GM19328 (cell line): ENCODE measurements around the gene CXCL9.
A peak's percentile ranks its signal among the peaks of the same experiment; 100 is the strongest.
"Not testable (repeated sequence)": the region's sequence is repeated elsewhere in the genome, so short reads cannot be mapped to it uniquely, and the experiment has no call there.

Experiments
- ATAC-seq: cut with Tn5 transposase; IDR thresholded peaks from one replicate; pipeline ENCODE4 v1.9.1; 2021; ENCODE audit warnings: mild to moderate bottlenecking, moderate library complexity; ENCODE audit not compliant: unreplicated experiment

CXCL9 gene

GRCh38 chr4:76012388-76012801 lies 5.1 kb upstream of the CXCL9 start:
- ATAC-seq: peak; percentile 10

- peak; percentile 73 for ATAC-seq
Observed at GRCh38 chr4:76011700-76012387, 4.5 kb upstream of the CXCL9 start.

DNA sequence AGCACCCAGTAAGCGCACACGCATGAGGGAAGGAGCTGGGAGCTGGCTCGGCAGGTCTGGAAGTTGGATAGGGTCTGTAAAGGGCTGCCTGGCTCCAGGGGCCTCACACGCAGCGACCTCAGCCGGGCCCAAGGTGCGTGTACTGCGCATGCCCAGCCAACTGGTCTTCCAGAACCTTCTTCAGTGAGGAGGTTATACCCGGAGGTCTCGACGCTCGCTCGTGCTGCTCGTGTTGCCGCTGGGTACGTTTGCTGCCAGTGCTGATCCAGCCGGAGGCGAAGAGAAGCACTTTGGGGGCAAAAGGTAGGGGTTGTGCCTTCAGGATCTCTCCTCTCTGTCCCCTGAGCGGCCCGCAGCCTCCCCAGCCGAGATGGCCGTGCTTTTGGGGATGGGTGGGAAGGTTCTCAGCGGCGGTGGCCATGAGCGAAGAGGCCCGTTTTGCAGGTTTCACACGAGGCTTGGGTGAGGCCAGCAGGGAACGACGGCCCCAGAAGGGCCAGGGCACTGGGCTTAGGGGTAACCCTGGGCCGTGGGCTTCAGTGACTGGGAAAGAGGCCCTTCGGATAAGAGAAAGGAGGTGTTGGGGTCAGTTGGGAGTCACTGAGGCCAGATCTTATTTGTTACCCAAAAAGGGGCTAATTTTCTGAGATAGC lies 3.8 kb upstream of the CXCL9 start:
- no peak for ATAC-seq

DNA sequence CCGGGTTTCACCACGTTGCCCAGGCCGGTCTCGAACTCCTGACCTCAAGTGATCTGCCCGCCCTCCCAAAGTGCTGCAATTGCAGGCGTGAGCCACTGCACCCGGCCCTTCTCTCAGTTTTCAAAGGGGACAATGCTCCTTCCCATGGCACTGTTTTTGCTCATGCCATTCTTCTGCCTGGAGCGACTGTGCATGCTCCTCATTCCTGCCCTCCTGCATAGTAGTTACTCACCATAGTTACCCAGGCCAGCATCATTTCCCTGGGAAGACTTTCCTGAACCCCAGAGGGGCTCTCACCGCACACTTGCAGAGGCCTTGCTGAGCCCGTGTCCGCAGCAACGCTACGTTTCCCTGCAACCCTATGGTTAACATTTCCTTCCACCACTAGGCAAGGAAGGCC lies 3.3 kb upstream of the CXCL9 start:
- ATAC-seq: no peak

- no peak for ATAC-seq
Observed at GRCh38 chr4:76009311-76009710, 2.0 kb upstream of the CXCL9 start.

GRCh38 chr4:76003620-76004019 lies 3.7 kb downstream of the CXCL9 start:
- ATAC-seq: no peak

- ATAC-seq: no peak
Observed at GRCh38 chr4:76003035-76003434, 4.3 kb downstream of the CXCL9 start.

- no peak for ATAC-seq
Observed at GRCh38 chr4:76002176-76002575, 5.1 kb downstream of the CXCL9 start.

DNA sequence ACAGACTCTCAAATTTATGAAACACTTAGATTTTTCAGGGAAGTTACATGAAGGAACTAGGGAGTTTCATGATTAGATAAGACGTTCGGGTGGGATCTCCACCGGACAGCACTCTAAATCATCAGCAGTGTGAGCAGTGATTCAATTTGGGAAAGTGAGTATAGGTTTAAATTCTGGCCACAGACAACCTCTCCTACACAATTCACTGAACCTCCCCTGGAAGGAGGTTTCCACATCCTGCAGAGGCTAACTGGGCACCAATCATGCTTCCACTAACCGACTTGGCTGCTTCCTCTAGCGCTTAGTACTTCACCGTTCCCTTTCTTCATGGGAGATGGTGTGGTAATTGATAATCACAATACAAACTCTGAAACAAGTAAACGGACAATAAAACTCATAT lies 5.6 kb downstream of the CXCL9 start:
- no peak for ATAC-seq

DNA sequence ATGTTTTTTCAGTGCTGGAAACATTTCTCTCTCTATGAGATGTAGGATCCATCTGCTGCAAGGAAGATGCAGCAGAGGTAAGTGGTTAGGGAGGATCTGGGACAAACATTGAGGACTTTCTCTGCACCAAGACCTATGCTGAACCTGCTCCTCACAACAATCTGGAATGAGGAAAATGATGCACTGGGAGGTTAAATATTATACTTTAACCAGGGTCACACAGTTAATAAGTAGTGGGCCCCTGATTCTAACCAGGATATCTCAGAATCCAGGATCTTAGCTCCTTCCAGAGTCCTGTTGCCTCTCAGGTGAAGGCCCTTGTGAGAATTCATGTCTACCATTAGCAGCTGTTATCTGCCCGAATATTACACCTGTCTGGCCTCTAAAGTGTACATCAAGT lies 7.0 kb downstream of the CXCL9 start:
- ATAC-seq: no peak

DNA sequence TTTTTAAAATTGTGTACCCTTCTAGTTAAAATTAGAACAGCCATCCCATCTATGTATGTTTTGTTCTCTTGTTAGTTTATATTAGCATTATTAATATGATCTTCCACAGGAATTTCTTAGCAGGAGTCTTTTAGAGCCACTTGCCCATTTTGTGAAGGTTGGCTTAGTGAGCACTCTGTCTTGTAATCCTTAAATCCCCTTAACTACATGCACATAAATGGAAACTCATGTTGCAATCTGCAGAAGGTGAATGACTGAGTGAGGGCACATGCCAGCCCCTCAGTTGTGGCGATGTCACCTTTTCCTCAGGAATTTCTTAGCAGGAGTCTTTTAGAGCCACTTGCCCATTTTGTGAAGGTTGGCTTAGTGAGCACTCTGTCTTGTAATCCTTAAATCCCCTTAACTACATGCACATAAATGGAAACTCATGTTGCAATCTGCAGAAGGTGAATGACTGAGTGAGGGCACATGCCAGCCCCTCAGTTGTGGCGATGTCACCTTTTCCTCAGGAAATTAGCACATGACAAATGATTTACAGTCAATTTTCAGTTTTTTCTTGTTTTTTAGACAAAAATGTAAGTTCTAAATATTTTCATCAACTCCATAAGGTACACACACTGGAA lies 8.7 kb downstream of the CXCL9 start:
- not testable (repeated sequence) for ATAC-seq

DNA sequence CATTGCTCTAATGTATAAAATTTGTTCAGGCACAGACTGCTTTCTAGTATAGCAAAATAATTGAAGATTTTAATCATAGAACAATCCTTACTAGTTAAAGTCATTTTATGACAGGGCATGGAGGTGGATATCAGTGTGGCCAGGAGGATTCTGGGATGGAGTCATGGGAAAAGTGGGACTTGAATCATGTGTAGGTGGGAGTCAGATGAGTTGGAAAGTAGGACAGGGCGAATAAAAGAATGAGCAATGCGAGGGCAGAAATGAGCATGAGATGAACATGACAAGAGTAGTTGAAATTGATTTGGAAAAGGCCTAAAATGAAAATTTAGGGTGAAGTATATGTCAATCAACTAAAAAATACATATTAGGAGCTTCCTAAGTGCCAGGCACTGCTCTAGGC lies 9.4 kb downstream of the CXCL9 start:
- ATAC-seq: no peak

DNA sequence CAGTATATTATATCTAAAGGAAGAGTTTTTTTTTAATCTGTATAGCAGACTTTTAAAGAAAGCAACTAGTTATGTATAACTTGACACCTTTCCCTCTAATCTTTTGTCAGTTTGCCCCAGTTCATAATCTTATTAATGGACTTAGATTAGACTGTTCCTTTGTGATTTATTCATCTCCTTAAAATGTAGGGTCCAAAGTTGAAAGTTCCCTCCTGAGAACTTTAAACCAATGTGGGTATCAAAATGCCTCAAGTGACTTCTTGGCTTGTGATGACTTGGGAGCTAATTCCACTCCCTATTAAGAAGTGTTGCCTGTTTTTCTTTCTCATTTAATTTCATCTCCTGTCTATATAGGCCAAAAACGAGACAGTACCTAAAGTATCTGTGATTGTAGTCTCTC lies 10.2 kb downstream of the CXCL9 start:
- ATAC-seq: no peak

- ATAC-seq: no peak
Observed at GRCh38 chr4:75995727-75996126, 11.6 kb downstream of the CXCL9 start.

GRCh38 chr4:75992462-75992861 lies 14.8 kb downstream of the CXCL9 start:
- ATAC-seq: no peak

DNA sequence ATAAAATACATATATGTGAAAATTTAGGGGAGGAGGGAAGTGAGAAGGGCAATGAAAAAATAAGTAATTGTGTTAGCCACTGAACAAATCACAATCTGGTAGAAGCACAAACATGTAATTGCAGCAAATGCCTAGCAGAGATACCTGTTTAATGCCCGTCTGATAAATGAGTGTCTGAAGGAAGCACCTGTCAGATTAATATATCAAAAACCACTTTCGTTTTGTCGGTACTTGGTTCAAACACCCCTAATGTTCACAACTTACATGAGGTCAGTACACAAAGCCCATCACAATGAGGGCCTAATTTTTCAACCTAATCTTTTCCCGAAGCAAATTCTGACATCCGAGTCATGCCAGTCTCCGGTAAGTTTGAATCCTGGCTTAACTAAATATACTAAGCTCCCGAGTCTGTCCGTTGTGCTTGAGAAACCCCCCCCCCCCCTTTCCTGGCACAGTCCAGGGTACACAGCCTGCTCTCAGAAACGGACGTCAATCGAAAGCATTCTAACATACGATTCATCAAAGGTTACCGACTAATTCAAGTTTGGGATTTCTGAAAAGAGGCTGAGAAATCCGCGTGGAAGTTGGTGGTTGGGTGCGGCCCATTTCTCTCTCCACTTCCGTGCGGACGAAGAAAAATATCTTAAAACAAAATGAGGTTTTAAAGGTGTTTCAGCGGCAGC lies 17.3 kb downstream of the CXCL9 start:
- ATAC-seq: no peak

DNA sequence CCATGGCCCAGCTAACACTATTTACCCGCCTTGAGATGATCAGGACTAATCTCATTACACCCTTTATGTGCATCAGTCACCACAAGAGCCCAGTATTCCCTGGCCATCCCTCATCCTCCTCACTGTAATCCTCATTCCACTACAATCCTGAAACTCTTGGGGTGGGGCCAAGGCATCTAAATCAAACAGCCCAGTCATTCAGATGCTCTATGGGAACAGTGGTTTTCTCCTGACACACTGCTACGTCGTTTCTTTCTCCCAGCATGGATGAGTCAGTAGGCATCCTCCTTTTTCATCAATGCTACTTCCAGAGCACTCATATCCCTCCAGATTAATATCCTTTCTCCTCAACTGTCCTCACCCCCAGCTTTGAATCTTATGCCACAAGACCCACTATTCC lies 22.2 kb downstream of the CXCL9 start:
- no peak for ATAC-seq

DNA sequence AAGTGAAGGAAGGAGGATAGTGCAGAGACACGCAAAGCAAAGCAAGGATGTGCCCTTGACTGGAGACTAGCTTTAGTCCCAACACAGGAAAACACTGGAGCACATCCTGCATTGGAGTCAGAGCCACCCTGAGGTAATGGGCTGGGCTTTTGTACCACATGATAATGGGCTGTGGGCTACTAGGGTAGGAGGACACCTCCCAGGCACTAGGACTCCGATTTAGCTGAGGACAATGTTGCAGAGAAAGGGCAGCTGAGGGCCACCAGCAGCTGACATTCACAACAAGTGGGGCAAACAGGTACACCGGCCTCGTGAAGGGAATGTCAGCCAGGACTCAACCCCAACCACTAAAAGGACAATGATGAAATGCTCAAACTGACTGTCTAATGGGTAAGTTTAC lies 26.7 kb downstream of the CXCL9 start:
- no peak for ATAC-seq

GRCh38 chr4:75976177-75976576 lies 31.1 kb downstream of the CXCL9 start:
- no peak for ATAC-seq

DNA sequence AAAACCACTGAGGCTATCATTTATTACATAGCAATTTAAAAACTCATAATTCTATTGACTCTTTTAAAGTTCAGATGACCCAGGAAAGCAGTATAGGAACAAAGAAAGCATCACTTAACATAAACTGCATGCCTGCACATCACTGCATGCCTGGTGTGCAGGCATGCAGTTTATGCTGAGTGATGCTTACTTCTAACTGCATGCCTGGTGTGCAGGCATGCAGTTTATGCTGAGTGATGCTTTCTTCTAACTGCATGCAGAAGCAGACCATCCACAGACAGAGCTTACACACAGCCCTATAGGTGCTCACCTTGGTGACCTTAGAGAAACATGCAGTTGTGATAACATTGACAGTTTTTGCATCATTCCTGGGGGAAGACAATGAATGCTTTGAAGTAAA lies 33.5 kb downstream of the CXCL9 start:
- ATAC-seq: no peak

DNA sequence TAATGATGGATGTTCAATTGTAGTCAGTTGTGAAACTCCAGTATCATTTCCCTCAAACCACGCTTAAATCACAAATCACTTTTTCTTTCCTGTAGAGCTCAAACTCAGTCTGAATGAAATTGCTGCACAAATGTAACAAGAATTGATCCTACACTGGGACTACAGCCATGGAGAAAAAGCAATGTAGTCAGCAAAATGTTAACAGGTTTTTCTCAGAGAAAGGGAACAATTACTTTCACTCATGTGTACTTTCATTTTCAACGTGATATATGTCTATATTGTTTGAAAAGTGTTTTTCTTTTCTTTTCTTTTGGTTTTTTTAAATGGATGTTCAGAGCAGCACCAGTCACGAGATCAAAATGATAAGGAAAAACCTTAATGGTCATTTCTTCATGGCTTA lies 39.2 kb downstream of the CXCL9 start:
- no peak for ATAC-seq

GRCh38 chr4:75963558-75963957 lies 43.8 kb downstream of the CXCL9 start:
- ATAC-seq: no peak
